Inflammatory macrophage (primary cell): ENCODE data around the gene DTNB.

ENCODE experiments used
- DNase-seq, 2 donors: peaks; one replicate each; pipeline ENCODE4 v3.0.0-alpha.2; 2020 to 2022

The DTNB gene

DNA sequence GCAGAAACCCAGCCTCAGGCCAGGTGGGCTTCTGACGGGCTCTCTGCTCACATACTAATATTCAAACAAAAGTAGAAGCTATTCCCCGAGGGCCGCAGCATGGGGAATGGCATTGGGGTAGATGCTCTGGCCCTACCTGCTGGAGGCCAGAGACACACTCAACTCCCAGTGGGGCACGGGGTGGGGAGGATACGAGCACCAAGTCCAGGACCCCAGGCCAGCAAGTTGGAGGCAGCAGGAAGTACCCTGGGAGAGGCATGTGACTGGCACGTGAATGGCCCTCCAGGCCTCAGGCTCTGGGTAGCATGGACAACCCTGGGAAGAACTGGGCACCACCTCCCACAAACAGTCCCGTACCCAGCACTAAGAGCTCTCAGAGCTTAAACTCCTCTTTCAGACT, 335.5 kb downstream of the DTNB start:
- no peak for DNase-seq

GRCh38 chr2:25337276-25337675, 336.1 kb downstream of the DTNB start:
- no peak for DNase-seq

- DNase-seq = no peak
Observed at GRCh38 chr2:25336383-25336841, 337.0 kb downstream of the DTNB start.

DNA sequence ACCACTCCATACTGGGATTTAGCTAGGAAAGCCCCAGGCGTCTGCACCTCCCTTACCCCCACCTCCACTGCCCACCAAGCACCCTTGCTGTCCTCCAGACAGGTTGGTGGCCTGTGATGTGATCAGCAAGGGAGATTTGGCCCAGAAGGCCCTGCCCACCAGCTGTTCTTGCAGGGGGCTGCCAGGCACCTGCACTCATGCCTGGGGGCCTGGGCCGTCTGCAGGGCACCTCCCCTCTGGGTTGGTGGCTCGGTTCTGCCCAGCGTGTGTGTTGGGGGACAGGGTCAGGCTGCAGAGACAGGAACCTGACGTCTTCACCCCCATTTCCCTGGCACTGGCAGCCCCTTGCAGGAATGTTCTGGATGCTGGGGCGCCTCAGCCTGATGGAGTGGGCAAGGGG, 337.4 kb downstream of the DTNB start:
- DNase-seq = no peak

DNA sequence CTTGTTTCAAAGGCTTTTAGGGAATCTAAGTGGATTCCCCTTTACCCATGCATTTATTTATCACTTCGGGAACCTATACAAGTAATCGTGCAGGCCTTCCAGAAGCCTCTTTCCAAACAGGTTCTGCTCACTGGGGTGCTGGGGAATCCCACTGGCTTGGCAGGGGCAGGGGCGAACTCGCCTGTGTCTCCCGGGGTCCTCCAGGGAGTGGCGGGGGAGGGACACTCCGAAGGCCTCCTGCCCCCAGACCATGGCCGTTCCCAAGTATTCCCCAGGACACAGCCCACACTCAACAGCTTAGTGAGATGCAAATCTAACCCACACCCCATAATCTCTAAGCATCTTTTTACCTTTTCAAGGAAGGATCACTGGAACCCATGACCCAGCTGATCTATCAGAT, 338.2 kb downstream of the DTNB start:
- no peak for DNase-seq

DNA sequence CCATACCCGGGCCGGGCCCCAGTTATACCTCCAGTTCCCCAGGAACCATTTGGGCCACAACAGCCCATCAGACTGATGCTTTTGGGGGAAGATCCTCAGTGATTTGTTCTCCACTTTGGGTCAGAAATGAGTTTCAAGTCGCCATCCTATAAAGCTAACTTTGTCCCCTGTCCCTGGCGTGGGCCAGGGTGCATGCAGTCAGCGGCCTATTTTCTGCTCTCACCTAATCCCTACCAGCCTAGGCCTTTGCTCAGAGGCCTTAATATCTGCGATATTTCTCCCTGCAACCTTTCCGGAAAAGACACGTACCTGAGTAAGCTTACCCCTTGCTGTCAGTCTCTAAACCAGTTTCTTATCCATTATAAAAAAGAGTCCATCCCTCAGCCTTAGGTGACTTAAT, 338.9 kb downstream of the DTNB start:
- DNase-seq = no peak

DNA sequence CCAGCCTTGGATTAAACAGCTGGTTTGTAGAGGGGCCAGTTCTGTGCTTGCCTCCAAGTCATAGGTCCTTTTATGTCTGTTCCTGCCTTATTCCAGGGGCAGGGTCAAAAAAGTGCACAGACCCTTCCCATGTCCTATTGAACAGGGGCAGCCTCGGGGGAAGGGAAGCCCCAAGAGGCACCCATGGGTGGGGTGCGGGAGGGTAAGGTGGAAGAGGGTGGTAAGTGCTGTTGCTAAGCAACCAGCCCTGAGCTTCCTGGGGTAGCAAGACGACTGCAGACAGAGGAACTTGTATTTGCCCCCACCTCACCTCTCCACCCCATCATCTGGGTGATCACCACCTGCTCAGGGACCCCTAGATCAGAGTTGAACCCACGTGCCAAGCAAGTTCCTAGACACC, 339.4 kb downstream of the DTNB start:
- no peak for DNase-seq

- DNase-seq = no peak
Observed at GRCh38 chr2:25332571-25332970, 340.8 kb downstream of the DTNB start.

GRCh38 chr2:25331686-25332365, 341.6 kb downstream of the DTNB start:
- DNase-seq = peak in 1 of 2 donors; percentile 28

DNA sequence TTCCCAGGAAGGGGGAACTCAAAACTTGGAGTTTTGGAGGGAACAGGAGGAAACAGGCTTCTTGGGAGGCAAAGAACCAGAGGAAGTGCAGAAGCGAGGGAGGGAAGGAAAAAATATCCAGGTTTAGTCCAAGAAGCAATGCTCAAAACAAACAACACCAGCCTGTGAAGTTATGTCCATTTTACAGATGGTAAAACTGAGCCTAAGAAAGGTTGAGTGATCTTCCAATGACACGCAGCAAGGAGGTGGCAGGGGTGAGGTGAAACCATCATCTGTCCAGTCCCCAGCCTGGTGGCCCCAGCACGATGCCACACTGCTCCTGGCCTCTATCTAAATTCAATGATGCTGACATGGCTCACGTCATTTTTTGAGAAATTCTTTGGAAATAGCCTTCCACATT, 342.4 kb downstream of the DTNB start:
- DNase-seq = no peak

GRCh38 chr2:25330273-25330672, 343.1 kb downstream of the DTNB start:
- DNase-seq = no peak

DNA sequence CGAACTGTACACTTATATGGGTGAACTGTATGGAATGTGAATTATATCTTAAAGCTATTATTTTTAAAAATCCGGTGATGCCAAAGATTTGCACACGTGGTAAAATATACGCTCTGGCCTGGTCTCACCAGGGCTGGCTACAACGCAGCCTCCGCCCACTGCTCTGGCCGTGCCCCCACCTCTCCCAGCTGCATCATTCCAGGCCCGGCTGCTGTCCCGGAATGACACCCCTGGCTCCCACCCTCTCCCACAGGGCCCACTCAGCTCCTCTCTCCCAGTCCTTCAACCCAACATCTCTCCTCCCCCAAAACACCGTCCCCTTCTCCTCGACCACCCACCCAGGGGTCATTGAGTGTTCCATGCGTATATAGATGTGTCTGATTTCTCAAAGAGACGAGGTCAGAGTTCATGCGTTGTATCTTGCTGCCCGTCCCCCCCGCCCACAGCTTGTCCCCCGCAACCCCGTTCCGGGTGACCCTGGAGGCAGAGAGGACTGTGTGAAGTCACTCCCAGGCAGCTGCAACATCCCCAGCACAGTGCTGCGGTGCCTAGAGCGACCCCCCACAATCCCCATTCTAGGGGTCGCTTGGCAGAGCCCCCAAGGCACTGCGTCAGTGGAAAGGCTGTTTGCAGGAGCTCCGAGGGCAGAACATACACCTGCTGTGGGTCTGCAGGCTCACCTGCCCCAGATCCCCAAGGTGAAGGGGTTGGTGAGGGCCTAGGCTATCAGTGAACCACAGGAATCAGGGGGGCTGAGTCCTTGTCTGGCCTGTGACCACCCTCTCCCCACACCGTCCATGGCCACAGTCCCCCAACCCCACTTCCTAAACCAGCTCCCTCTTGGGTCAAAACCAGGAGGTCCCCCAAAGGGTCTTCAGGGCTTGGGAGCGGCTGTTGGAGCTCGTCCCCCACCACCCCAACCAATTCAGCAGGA, 345.0 kb downstream of the DTNB start:
- DNase-seq = no peak
